Tibial nerve (tissue), 4 donors: ENCODE data around the gene STXBP4.

Experiments
- EP300 ChIP-seq, 2 donors: sonication (generic); formaldehyde crosslinking; IDR thresholded peaks; one replicate each; pipeline ENCODE4 v1.6.1; 2017; ENCODE audit warnings: antibody characterized with exemption in 2 of 2, mild to moderate bottlenecking in 1 of 2
- POLR2A ChIP-seq, 2 donors: fragments of 450-650 bp; IDR thresholded peaks; one replicate each; pipeline ENCODE4 v1.6.1; 2017; ENCODE audit warnings: antibody characterized with exemption in 2 of 2, mild to moderate bottlenecking in 2 of 2, moderate library complexity in 2 of 2
- TF ChIP-seq, protein P1 (sequence below), 5 experiments: fragments of 200-600 bp in 3 of 5; fragments of 450-650 bp in 2 of 5; sonication (generic) in 3 of 5; IDR thresholded peaks; one replicate each; pipeline ENCODE4 v1.5.1; 2016 to 2019; ENCODE audit warnings: antibody characterized with exemption in 5 of 5, mild to moderate bottlenecking in 3 of 5, moderate library complexity in 2 of 5

DNA sequence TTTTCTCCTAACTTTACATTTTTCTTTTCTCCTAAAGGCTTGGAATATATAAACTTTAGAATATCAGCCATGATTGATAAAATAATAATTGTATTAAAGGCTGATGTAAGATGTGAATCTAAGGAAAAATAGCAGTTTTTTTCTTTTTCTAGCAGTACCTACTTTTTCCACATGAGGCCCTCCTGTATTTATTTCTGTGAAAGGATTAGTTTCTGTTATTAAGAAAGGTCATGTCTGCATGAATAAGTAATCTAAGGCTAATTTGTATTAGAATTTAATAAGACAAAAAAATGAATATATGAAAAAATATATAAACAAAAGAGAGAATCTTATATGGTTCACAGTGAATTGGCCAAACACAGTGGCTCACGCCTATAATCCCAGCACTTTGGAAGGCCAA, 85.3 kb downstream of the STXBP4 start:
- TF ChIP-seq, protein P1, sequence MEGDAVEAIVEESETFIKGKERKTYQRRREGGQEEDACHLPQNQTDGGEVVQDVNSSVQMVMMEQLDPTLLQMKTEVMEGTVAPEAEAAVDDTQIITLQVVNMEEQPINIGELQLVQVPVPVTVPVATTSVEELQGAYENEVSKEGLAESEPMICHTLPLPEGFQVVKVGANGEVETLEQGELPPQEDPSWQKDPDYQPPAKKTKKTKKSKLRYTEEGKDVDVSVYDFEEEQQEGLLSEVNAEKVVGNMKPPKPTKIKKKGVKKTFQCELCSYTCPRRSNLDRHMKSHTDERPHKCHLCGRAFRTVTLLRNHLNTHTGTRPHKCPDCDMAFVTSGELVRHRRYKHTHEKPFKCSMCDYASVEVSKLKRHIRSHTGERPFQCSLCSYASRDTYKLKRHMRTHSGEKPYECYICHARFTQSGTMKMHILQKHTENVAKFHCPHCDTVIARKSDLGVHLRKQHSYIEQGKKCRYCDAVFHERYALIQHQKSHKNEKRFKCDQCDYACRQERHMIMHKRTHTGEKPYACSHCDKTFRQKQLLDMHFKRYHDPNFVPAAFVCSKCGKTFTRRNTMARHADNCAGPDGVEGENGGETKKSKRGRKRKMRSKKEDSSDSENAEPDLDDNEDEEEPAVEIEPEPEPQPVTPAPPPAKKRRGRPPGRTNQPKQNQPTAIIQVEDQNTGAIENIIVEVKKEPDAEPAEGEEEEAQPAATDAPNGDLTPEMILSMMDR (IDR thresholded peaks at IDR 0.05), result peak in 1 of 5 experiments; percentile 26
- TF ChIP-seq POLR2A (IDR thresholded peaks at IDR 0.05), result no peak
- no peak for TF ChIP-seq EP300 (IDR thresholded peaks at IDR 0.05)
